ENCODE data around the gene EXOSC7. TPM values are rescaled to one million over a fixed set of nuclear protein-coding genes. Genes with fewer than 3 reads are reported as not detected.

The EXOSC7 gene
- total and polyA plus RNA-seq, 12 donors: 68.9 to 214 (median 81.6) TPM

DNA sequence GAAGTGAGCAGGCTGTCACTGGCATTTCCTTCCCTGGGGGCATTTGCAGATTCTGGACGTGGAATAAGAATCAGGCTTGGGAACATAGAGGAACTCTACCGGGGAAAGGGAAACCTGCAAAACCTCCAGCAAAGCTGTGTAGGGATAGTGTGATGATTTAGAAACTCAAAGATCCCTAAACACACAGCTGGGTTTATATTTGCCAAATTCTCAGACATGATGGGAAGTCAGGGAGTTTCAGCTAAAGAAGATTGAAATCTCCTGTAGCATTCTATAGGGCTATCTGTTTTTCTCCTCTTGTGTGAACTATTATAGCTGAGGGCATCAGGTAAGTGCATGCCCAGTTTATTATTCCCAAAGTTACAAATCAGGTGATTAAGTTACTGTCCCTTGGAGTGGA, 40.9 kb downstream of the EXOSC7 start:
- no peak for TF ChIP-seq POLR2A (IDR thresholded peaks at IDR 0.05)
- TF ChIP-seq, protein P1, sequence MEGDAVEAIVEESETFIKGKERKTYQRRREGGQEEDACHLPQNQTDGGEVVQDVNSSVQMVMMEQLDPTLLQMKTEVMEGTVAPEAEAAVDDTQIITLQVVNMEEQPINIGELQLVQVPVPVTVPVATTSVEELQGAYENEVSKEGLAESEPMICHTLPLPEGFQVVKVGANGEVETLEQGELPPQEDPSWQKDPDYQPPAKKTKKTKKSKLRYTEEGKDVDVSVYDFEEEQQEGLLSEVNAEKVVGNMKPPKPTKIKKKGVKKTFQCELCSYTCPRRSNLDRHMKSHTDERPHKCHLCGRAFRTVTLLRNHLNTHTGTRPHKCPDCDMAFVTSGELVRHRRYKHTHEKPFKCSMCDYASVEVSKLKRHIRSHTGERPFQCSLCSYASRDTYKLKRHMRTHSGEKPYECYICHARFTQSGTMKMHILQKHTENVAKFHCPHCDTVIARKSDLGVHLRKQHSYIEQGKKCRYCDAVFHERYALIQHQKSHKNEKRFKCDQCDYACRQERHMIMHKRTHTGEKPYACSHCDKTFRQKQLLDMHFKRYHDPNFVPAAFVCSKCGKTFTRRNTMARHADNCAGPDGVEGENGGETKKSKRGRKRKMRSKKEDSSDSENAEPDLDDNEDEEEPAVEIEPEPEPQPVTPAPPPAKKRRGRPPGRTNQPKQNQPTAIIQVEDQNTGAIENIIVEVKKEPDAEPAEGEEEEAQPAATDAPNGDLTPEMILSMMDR (IDR thresholded peaks at IDR 0.05): no peak
- intact Hi-C loops (cut with DNase I): no loop called here
- peaks cover 21 to 35% of the 10 kb centered on the region in 2 donors for H3K4me1 ChIP-seq (replicated peaks in 1 of 2)
- no peaks in the 10 kb centered on the region for H3K27me3 ChIP-seq
- H3K4me3 ChIP-seq: no peak overlapping the region
- H3K27ac ChIP-seq: no peak overlapping the region
- no peaks in the 10 kb centered on the region for H3K9me3 ChIP-seq (replicated peaks in 1 of 3)
- no peaks in the 10 kb centered on the region for H3K36me3 ChIP-seq (replicated peaks in 1 of 2)
- no peak for DNase-seq
- WGBS, 4 donors: 75 to 88% (median 83%) methylated on average over 2 of the region's 2 CpGs

DNA sequence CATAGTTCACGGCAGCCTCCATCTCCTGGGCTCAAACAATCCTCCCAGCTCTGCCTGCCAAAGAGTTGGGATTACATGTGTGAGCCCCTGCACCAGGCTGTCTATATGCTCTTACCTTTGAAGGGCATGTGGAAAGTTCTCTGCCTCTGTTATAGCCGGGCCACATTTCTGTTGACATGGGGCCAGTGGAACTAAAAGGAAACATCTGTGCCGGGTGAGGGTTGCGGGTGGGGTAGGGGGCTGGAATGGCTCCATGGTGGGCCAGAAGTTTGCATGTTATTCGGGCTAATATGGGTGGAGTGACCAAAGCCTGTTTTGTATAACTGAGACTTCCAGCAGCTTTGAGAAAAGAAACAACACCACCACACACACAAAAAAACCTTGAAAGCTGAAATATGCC, 41.8 kb downstream of the EXOSC7 start:
- no peak for TF ChIP-seq POLR2A (IDR thresholded peaks at IDR 0.05)
- TF ChIP-seq, protein P1 (IDR thresholded peaks at IDR 0.05): no peak
- intact Hi-C loops (cut with DNase I): no loop called here
- Histone ChIP-seq H3K9me3 (replicated peaks in 1 of 3) (no peaks in the 10 kb centered on the region), H3K27me3 (no peaks in the 10 kb centered on the region), H3K4me1 (replicated peaks in 1 of 2) (peaks cover 12 to 26% of the 10 kb centered on the region in 2 donors), H3K36me3 (replicated peaks in 1 of 2) (no peaks in the 10 kb centered on the region), H3K4me3 (no peak overlapping the region), H3K27ac (no peak overlapping the region)
- no peak for DNase-seq
- WGBS, 4 donors: 58 to 77% (median 64%) methylated on average over 5 of the region's 5 CpGs

- Histone ChIP-seq H3K27ac (no peak overlapping the region), H3K4me1 (replicated peaks in 1 of 2) (peaks cover 0 to 18% of the 10 kb centered on the region in 2 donors), H3K36me3 (replicated peaks in 1 of 2) (no peaks in the 10 kb centered on the region), H3K9me3 (replicated peaks in 1 of 3) (no peaks in the 10 kb centered on the region), H3K4me3 (no peak overlapping the region), H3K27me3 (no peaks in the 10 kb centered on the region)
- intact Hi-C loops (cut with DNase I): loop anchor here in 1 of 2 donors (10.0 kb wide), 1 partner anchor 46 kb away; the partner anchor contains the start of genes EXOSC7 and ZDHHC3
- DNase-seq: no peak
- TF ChIP-seq, protein P1 (IDR thresholded peaks at IDR 0.05): no peak
- TF ChIP-seq POLR2A (IDR thresholded peaks at IDR 0.05): no peak
- 74 to 91% (median 82%) methylated on average over 8 of the region's 8 CpGs for WGBS, 4 donors
Observed at GRCh38 chr3:45020534-45020933, 44.5 kb downstream of the EXOSC7 start.

DNA sequence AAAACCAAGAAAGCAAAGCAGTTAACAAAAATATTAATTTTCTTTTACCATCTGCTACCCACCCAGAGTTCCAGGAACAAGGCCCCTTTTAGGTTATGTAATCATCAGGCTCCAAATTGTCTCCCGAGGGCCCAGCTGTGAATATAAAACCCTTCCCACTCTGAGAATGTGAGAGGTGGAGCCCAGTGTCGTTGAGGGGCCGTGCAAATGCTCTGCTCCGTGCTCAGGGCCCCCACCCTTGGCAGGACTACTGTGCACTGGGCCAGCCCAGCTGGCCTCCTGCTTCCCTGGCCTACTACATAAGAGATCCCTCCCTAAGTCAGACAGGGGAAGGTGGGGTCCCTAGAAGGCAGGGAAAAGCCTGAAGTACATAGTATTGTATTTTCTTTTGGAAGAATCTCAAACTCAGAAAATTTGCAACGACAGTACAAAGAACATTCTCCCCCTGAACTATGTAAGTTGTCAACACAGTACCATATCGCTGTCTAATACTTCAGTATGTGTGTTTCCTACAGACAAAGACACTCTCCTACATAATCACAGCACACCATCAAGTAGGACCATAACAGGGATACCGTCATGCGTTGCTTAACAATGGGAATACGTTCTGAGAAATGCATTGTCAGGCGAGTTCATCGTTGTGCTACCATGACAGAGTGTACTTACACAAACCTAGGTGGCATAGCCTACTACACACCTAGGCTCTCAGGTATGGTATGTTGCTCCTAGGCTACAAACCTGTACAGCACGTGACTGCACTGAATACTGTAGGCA, 45.7 kb downstream of the EXOSC7 start:
- TF ChIP-seq POLR2A (IDR thresholded peaks at IDR 0.05): no peak
- TF ChIP-seq, protein P1 (IDR thresholded peaks at IDR 0.05): no peak
- peak in 1 of 7 donors; percentile 44 for DNase-seq
- intact Hi-C loops (cut with DNase I): loop anchor here in 1 of 2 donors (10.0 kb wide), 1 partner anchor 47 kb away; the partner anchor contains the start of genes EXOSC7 and ZDHHC3
- Histone ChIP-seq H3K4me1 (replicated peaks in 1 of 2) (peaks cover 0 to 27% of the 10 kb centered on the region in 2 donors), H3K27ac (peak overlapping the region in 1 of 5 donors; percentile 47), H3K9me3 (replicated peaks in 1 of 3) (no peaks in the 10 kb centered on the region), H3K36me3 (replicated peaks in 1 of 2) (no peaks in the 10 kb centered on the region), H3K27me3 (no peaks in the 10 kb centered on the region), H3K4me3 (no peak overlapping the region)
- 65 to 79% (median 77%) methylated on average over 10 to 12 of the region's 12 CpGs for WGBS, 4 donors

Measured in adrenal gland (tissue), 12 donors.